C4-2B (cell line): ENCODE measurements around the gene FGD1.

ENCODE experiments used
- ZFX ChIP-seq: fragments of 450-650 bp; IDR thresholded peaks from 2 replicates; pipeline ENCODE4 v1.6.1; 2017
- TF ChIP-seq, protein P1 (sequence below): fragments of 450-650 bp; conservative IDR thresholded peaks from 2 replicates; pipeline ENCODE4 v1.5.1; 2017; ENCODE audit warnings: mild to moderate bottlenecking

DNA sequence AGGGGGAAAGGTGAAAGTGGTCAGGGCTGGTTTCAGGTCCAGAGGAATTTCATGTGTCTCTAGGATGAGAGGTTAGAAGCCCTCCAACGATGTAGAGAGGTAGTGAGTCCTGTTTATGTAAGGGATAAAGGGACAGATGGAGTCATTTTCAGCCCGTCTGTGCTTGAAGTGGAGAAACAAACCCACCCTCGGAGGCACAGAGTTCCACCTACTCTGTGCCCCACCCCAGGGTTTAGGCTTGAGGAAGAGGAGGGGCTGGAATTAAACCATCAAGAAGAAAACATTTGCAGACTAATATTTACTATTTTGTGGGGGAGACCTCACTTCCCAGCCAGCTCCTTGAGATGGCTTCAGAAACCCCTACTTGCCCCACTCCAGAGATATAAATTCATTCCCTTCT is 33.1 kb upstream of the FGD1 start:
- TF ChIP-seq, protein P1, sequence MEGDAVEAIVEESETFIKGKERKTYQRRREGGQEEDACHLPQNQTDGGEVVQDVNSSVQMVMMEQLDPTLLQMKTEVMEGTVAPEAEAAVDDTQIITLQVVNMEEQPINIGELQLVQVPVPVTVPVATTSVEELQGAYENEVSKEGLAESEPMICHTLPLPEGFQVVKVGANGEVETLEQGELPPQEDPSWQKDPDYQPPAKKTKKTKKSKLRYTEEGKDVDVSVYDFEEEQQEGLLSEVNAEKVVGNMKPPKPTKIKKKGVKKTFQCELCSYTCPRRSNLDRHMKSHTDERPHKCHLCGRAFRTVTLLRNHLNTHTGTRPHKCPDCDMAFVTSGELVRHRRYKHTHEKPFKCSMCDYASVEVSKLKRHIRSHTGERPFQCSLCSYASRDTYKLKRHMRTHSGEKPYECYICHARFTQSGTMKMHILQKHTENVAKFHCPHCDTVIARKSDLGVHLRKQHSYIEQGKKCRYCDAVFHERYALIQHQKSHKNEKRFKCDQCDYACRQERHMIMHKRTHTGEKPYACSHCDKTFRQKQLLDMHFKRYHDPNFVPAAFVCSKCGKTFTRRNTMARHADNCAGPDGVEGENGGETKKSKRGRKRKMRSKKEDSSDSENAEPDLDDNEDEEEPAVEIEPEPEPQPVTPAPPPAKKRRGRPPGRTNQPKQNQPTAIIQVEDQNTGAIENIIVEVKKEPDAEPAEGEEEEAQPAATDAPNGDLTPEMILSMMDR = no peak
- TF ChIP-seq ZFX = no peak
